GM19324 (cell line): Measurements from ENCODE around the gene BTRC.
"Not testable (repeated sequence)": the region's sequence is repeated elsewhere in the genome, so short reads cannot be mapped to it uniquely, and the experiment has no call there.

Source experiments
- ATAC-seq: cut with Tn5 transposase; IDR thresholded peaks from one replicate; pipeline ENCODE4 v1.9.1; 2021; ENCODE audit warnings: mild to moderate bottlenecking, moderate library complexity; ENCODE audit not compliant: unreplicated experiment, low FRiP score

BTRC gene

DNA sequence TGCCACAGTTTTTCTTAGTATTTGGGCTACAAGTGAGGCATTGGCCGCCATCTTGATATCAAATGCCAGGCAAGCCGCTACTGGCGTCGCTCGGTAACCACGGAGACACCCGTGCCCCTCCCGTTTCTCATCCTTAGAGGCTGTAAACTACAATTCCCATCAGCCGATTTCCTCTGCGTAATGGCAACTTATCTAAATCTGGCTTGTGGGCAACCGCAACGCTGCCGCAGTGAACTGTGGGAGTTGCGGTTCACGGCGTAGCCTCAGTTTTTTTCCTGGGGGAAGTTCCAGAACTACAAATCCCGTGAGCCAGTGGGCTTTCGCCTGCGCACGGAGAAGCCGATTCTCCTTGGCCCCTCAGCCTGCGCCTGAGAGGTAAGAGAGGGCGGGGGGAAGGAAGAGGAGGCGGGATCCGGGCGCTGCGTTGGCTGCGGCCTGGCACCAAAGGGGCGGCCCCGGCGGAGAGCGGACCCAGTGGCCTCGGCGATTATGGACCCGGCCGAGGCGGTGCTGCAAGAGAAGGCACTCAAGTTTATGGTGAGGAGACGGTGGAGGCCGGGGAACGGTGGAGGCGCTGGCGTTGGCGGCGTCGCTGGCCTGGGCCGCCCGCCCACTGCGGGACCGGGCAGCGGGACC is at the start of gene BTRC:
Gene BTRC (plus strand): TSS at position 474 of the 636 bp plus-strand sequence. CDS start 16 bp downstream, at position 490.
- ATAC-seq = peak; percentile 97

DNA sequence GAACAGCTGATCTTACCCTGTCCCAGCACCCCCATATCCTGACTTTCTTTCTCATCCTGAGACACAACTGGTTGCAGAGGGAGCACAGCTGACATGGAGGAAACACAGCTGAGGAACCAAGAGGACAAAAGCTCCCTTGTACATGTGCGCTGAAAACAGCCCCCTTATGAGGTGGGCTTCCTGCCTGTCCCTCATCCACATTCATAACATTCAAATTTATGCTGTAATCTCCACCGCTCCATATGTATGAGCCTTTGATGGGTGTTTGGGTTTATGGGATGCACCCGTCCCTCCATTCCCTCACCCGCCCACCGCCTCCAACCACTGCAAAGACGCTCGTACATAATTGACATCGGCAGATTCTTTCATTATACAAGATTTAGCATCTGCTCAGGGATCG is 49.6 kb upstream of the BTRC start:
- no peak for ATAC-seq

DNA sequence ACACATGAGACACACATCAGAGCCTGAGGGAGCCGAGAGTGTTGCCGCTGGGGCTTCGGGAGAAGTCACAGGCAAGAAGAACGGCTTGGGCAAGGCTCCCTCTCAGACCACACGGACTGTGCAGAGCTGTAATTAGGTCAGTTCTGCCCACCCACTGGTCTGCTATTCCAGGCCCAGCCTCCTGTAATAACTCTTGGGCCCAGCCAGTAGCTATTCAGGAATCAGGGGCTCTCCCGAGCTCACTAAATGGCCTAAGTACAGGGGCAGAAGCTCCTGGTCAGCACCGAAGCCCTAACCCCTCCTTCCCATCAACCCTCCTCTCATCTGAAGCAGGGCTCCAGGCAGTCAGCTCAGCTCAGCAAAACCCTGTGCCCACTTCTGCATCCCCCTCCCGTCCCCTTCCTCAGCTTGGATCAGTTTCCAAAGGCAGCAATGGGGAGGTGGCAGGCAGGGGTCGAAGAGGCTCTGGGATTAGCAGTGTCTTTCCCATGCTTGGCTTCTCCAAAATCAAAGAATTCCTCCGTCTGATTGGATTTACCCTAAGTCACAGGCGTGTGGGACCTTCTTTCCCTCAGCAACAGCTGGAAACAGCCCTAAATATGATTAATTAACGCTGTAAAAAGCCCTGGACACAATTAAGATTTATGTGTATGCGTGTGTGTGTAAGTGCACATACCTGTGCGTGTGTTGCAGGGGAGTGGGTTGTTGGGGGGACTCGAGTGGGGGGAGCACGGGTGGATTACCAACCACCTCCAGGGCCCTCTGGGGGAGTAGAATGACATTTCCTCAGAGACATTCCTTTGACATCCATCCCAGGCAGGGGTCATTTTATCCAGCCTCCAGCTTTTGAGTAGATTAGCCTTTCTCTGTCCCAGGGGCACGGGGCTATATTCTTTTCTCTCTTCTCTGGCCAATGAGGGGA is 48.4 kb upstream of the BTRC start:
- no peak for ATAC-seq

DNA sequence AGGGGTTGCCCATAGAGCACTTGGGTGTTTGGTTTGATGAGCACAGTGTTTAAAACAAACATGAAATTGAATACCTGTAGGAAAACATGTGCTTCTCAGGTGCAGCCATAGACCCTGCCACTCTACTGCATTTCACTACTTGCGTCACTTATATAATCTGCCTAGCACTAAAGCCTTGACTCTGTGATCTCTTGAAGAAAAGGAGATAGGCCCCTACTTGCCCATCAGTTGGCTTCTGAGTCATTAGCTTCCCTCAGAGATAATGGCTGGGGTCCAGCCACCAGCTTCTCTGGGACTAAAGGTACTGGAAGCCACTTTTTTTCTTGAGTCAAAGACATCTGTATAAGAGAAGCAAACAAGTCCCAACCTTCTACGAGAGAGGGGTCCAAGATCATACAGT is 45.9 kb upstream of the BTRC start:
- no peak for ATAC-seq

DNA sequence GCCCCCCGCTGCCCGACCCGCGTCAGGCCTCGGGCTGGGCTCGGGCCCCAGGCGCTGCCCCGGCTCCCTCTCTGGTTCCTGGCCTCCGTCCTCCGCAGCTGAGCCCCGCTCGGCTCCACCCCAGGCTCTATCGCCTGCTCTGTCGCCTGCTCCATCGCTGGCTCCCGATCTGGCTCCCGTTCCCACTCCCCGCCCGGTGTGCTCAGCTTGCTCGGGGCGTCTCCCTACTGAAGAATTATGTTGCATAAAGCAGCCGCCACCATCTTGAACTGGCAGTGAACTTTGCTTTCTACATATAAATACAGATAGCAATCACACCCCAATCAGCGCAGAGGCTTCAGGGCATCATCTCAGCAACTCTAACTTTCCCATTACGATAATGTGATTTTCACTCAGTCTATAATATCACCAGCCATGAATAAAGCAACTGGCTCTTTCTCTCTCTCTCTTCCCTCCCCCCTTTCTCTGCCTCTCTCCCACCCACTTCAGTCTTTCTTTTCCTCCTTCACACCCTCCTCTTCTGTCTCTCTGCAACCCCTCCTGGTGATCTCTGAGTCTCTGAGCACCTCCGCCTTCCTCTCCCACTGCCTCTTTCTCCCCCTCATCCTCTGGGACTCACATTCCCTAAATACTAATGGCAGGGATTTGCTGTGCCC is 43.3 kb upstream of the BTRC start:
- no peak for ATAC-seq

DNA sequence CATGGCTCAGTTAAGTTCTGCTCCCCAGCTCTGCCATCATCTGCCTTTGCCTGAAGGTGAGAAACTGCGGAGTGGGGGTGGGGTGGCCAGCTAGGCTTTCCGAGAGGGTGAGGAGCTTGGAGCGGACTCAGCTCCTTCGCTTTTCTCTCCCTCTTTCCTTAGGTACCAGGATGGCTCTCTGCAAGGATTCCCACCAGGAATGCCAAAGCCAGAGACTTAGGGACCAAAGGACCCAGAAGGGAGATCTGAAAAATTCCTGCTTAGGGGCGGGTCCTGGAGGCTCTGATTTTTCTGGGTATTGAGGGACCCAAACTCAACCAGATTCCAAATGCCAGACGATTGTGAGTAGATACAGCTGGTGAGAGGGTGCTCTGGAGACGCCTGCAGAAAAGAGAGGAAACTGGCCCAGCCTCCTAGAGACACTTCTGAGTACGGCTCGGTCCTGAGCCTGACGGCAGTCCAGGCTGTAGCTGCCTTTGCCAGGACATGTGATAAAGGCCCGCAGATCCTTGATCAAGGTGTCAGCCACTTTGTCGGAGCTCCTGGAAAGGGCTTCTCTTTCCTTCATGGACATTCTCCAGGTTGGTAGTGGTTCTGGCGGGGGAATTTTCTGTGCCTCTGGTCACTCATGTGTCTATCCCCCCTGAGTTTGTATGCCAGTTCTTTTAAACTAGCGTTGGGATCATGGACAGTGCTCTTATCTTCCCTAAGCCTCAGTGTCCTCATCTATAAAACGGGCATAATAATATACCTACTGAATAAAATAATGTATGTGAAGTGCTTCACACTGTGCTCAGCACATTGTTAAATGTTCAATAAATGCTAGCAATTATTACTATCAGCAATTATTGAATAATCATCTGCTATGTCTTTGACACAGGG is 42.5 kb upstream of the BTRC start:
- no peak for ATAC-seq

DNA sequence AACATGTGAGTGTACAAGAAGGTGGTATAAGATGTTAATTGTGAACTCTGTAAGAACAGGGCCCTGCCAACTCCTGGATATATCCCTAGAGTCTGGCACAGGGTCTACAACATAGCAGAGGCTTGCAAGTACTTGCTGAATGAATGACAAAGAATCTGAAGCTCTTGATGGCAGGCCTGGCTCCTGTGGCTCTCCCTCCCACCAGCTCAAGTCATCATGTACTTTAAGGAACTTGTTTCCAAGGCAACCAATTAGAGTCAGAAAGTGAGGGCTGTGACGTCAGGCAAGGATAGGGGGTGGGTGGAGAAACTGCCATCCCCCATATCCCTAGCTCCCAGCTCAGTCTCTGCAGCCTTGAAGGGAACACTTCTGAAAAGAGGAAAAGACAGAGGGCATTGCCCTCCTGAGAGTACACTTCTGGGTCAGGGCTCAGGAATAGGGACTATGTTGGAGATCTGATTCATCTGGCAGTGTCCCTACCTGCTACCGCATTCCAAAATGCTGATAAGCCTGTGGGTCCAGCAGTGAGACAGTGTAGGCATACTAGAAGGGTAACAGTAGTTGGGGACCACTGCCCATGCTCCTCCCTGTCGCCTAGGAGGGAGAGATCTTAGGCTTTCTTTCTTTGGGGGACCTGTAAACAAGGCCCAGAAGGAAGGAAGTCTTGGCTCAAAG is 34.6 kb upstream of the BTRC start:
- ATAC-seq = no peak

DNA sequence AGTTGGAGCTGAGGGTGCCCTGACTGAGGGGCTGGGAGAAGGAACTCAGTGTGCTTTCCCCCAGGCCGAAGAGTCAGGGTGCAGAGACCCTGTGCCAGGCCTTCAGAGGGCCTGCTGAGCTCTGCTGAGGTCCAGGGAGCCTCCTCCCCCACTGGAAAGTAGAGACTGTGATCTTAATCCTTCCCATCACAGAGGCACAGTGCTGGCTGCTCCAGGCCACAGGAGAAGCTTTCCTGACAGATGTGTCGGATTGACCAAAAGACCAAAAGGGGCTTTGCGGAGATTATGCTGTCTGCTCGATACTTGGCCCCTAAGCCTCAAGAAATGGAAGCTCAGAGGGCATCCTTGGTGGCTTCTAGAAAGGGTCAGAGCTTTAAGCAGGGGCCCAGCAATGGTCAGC is 32.9 kb upstream of the BTRC start:
- ATAC-seq = no peak

DNA sequence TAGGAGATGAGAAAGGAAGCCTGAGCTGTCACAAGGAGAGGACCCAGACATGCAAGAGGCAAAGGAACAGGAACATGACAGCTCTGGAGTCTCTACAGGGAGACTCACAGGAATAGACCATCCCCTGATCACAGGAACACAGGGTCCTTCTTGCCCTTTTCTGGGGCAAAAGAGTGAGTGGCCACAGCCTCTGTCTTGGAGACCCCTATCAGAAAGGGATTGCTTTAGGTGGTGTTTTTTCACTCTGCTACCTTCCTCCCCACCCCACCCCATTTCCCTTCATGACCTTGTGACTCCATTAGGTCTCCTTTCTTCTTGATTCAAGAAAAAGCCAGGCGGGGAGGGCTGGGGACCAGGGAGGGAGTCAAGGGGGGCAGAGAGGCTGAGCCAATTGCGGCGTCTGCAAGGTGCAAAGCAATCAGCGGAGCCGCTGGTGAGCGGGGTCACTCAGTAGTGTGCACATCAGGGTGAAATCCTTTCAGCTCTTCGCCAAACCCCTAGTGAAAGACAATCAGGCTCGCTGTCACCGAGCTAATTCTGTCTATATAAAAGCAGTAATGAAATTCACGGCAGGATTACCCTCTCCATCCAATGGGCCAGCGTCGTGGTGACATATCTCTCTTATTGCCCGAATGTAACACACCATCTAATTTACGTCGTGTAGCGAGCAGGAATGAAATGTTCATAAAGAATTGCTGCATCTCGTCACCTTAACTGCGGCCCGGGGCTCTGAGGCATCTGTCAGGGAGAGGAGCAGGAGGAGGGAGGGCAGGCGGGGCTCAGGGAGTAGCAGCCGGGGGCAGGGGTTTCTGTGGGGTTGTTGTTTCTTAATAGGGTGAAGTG is 31.5 kb upstream of the BTRC start:
- no peak for ATAC-seq

DNA sequence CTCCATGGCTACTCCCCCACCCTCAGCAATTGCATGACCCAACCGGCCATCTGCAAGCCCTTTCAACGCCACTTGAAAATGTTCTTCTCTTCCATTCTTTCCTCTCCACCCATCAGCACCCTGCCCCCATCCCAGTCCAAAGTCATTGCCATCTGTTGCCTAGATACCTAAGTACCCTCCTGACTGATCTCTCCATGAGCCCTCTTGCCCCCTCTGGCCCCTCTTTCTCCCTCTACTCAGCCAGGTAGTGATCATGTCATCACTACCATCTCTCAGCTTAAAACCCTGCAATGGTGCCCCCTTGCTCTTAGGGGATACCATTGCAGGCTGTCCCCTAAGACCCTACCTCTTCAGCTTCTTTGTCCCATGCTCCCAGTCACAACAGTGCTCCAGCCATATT is 30.5 kb upstream of the BTRC start:
- no peak for ATAC-seq

DNA sequence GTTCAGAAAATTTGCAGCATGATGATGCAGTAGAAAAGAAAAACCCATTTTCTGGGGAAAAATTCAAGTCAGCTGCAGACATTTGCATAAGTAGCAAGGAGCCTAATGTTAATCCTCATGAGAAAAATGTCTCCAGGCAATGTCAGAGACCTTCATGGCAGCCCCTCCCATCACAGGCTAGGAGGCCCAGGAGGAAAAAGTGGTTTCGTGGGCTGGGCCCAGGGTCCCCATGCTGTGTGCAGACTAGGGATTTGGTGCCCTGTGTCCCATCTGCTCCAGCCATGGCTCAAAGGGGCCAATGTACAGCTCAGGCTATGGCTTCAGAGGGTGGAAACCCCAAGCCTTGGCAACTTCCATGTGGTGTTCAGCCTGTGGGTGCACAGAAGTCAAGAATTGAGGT is 26.5 kb upstream of the BTRC start:
- not testable (repeated sequence) for ATAC-seq

DNA sequence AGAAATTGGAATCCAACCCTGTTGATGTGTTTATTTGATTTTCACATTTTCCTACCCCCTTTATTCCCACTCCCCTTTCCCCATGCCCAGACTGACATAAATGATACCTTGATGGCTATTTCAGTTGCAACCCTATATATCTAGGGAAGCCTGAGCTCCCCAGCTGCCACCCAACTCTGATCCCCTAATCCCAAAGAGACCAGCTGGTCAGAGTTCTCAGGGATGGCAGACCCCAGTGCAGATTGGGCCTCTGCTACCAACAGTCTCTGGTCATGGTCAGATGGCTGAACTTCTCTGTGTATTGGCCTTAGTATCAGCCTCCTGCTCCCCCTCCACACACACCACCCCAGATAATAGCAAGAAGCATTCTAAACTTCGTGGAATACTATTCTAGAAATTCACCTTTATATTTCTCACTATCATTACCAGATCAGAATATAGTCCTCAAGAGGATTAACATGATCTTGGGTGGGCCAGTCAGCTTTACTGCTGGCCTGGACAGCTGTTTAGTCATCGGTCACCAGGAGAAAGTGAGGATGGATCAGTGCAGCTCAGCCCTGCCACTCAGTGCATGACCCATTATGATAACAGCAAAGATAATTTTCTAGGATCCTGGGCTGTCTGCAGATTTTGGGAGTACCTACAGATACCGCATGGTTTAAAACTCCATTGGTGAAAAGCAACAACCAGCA is 24.5 kb upstream of the BTRC start:
- no peak for ATAC-seq

DNA sequence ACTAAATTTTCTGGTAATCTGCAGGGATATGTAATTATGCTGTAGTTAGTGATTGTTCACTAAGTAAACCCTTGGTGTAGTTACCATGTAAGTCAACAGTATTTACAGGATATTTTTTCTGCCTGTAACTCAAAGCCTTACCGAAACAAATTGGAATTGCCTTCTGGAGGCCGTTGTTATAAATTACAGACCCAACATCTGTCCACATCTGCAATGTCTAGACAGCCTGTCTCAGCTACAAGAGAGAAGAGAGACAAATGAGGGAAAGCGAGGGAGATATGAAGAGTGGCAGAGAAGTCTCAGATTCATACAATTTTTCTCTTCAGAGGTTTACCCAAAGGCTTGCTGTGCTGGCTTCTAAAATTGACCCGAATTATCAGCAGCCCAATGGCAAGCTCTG is 23.7 kb upstream of the BTRC start:
- ATAC-seq = no peak

DNA sequence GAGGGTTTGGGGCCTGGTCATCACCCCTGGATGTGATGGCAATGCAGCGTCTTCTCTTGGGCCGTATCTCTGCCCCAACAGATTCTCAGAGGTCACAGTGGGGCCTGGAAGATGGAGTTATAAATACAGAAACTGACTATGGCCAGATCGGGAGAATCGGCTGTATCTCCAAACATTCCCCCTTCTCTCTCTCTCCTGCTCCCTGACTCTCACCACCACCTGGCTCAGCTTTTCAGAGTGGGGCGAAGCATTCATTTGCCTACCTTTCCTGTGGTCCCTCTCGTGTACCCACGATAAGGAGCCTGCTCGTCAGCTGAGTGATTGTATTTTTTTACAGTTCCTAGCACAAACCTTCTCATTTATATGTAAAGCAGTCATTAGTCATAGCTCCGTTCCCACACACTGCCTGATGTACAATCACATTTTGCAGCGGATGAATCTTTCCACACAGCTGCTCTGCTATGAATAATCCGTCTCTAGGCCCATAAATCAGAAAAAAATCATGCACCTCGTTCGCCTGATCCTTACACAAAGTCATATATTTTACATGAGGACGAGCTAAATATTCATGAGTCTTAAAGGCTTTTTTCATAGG is 23.2 kb upstream of the BTRC start:
- no peak for ATAC-seq

DNA sequence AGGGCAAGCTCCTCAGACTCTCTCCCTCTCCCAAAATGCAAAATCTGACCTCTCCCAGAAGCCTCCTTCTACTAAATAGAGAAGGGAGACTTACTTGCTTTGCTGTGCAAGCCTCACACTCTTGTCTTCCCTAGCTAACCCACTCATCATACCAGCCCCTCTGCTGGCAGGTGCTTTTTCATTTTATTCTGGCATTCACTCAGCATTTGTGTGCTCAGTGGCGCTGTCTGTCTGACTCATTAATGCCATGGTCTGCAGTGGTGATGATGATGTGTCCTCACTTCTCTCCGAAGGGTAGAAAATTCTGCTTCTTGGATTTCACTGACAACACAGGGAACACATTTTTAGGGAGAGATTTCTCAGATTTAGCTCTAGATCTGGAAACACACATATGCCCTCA is 22.0 kb upstream of the BTRC start:
- no peak for ATAC-seq

DNA sequence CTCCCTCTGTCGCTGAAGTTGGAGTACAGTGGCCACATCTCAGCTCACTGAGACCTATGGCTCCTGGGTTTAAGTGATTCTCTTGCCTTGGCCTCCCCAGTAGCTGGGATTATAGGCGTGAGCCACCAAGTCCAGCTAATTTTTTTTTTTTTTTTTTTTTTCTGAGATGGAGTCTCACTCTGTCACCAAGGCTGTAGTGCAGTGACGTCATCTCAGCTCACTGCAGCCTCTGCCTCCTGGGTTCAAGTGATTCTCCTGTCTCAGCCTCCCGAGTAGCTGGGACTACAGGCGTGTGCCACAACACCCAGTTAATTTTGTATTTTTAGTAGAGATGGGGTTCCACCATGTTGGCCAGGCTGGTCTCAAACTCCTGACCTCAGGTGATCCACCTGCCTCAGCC is 19.7 kb upstream of the BTRC start:
- ATAC-seq = not testable (repeated sequence)

DNA sequence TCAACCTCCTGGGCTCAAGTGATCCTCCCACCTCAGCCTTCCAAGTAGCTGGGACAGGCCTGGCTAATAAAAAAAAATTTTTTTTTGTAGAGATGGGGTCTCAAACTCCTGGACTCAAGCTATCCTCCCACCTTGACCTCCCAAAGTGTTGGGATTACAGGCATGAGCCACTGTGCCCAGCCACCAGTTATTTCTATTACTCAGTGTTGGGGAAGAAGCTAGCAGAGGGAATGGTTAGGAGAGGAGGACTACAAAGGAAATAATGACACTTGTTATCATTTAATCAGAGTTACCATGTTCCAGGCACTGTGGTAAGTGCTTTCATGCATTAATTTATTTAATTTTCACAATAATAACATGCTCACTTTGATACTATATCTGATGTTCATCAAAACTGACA is 17.6 kb upstream of the BTRC start:
- no peak for ATAC-seq

DNA sequence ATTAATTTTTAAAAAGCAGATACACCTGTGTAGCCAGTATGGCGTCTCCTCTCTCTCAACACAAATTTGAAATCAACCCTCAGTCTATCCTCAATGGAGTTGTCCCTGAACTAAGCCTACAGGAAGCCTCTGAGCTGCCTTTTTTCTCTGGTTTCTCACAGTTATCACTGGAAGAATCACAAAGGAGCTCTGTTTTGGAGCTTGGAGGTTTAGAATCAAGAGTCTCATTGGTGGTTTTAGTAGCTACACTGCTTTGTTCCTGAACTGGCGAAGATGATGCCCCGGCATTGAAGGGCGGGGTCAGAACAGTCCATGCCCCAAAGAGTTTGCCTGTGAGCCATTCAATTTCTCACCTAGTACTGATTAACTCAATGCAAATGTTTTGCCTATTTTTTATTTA is 16.1 kb upstream of the BTRC start:
- no peak for ATAC-seq
